ENCODE data around the gene SF3A1.
A peak's percentile ranks its signal among the peaks of the same experiment; 100 is the strongest.
"Not testable (repeated sequence)": the region's sequence is repeated elsewhere in the genome, so short reads cannot be mapped to it uniquely, and the experiment has no call there.

Gene SF3A1

GRCh38 chr22:30347255-30347892, 9.3 kb downstream of the SF3A1 start:
- DNase-seq, result no peak

GRCh38 chr22:30344447-30345200, 12.1 kb downstream of the SF3A1 start:
- DNase-seq, result no peak

GRCh38 chr22:30340911-30341685, 15.6 kb downstream of the SF3A1 start:
- DNase-seq, result no peak

- no peak for DNase-seq
These were observed 17.9 kb downstream of the SF3A1 start for GRCh38 chr22:30338802-30339201.

GRCh38 chr22:30338341-30338740, 18.4 kb downstream of the SF3A1 start:
- DNase-seq, result not testable (repeated sequence)

GRCh38 chr22:30337461-30337778, 19.3 kb downstream of the SF3A1 start:
- no peak for DNase-seq

- DNase-seq, result no peak
These were observed 19.8 kb downstream of the SF3A1 start for GRCh38 chr22:30336752-30337460.

- DNase-seq, result no peak
These were observed 21.5 kb downstream of the SF3A1 start for GRCh38 chr22:30335236-30335635.

GRCh38 chr22:30334646-30335045, 22.0 kb downstream of the SF3A1 start:
- DNase-seq, result no peak

GRCh38 chr22:30333707-30334087, 23.0 kb downstream of the SF3A1 start:
- DNase-seq, result no peak

- DNase-seq, result no peak
These were observed 23.5 kb downstream of the SF3A1 start for GRCh38 chr22:30332994-30333706.

- DNase-seq, result no peak
These were observed 24.1 kb downstream of the SF3A1 start for GRCh38 chr22:30332551-30332950.

- no peak for DNase-seq
These were observed 28.1 kb downstream of the SF3A1 start for GRCh38 chr22:30328466-30329049.

GRCh38 chr22:30327864-30328345, 28.8 kb downstream of the SF3A1 start:
- no peak for DNase-seq

GRCh38 chr22:30326706-30327362, 29.9 kb downstream of the SF3A1 start, which contains the start of gene TBC1D10A:
Gene TBC1D10A (minus strand): TSS chr22:30326941. CDS start chr22:30326881, 60 bp downstream.
- peak; percentile 76 to 78 for DNase-seq

GRCh38 chr22:30326255-30326705, 30.4 kb downstream of the SF3A1 start:
- no peak for DNase-seq

- DNase-seq, result no peak
These were observed 30.9 kb downstream of the SF3A1 start for GRCh38 chr22:30325724-30326254.

- peak; percentile 78 to 94 for DNase-seq
These were observed 31.5 kb downstream of the SF3A1 start for GRCh38 chr22:30325065-30325720.

- peak; percentile 58 to 60 for DNase-seq
These were observed 32.5 kb downstream of the SF3A1 start for GRCh38 chr22:30324014-30324730.

- no peak for DNase-seq
These were observed 33.4 kb downstream of the SF3A1 start for GRCh38 chr22:30323246-30323645.

Data from inflammatory macrophage treated with lipopolysaccharide for 1 hour (primary cell).